Heart left ventricle (tissue), 13 donors: ENCODE data around the gene NTMT1.

Experiments used
- CTCF ChIP-seq, 12 donors: fragments of 200-600 bp; sonication (generic) in 4 of 12; IDR thresholded peaks; one replicate each; pipeline versions ENCODE4 v1.5.0 to v1.8.0; 2018 to 2022; ENCODE audit warnings: antibody characterized with exemption in 12 of 12, mild to moderate bottlenecking in 5 of 12
- POLR2A ChIP-seq, 2 donors: fragments of 450-650 bp; IDR thresholded peaks; one replicate each; pipeline ENCODE4 v1.6.1; 2017; ENCODE audit warnings: antibody characterized with exemption in 2 of 2, mild to moderate bottlenecking in 2 of 2, moderate library complexity in 2 of 2
- donor health status: ischemic (EF 13 %, LVEDD 7.1; RV severe dilation, severe dysfunction).
- donor health status: DM: no; HTN: yes; CAD: no.
- donor health status: DM: no; HTN: no; CAD: no.
- donor health status: ischemic (EF 25% LVEDD 6.9; RV normal size, moderate dysfunction).
- donor health status: ischemic (EF 25% LVEDD 5.7; RV mildly dilated, moderate dysfunction).
- donor health status: ischemic (EF 35%, LVEDD 5.7; RV mildly dilated, moderate dysfunction).
- donor health status: nonischemic (EF 11% LVEDD 7.7; RV severe dilation, severe dysfunction).
- donor health status: DM: yes; HTN: yes; CAD: no.
- donor health status: PGD.
- donor health status: ischemic (EF 29% LVEDD 5.4; RV normal size, mild dysfunction).
- donor health status: nonischemic (EF 23%, LVEDD 6.1; RV moderate dilation, normal function).

GRCh38 chr9:129679537-129679936, 53.6 kb downstream of the NTMT1 start:
- TF ChIP-seq CTCF (IDR thresholded peaks at IDR 0.05): no peak
- no peak for TF ChIP-seq POLR2A (IDR thresholded peaks at IDR 0.05)
